Retinal pigment epithelial cell (primary cell): ENCODE measurements around the gene LRRK1.

Source experiments
- DNase-seq: peaks from one replicate; pipeline ENCODE4 v3.0.0-alpha.2; 2010; ENCODE audit warnings: low read depth
- H3K4me3 ChIP-seq: 2 replicates; pipeline ENCODE4 v1.5.1; 2011; ENCODE audit warnings: mild to moderate bottlenecking, low read length, control low read depth, moderate library complexity
- TF ChIP-seq, protein P1 (sequence below): conservative IDR thresholded peaks from 2 replicates; pipeline ENCODE4 v1.5.1; 2011; ENCODE audit warnings: low read depth, low read length, control low read depth, inconsistent platforms

Gene LRRK1

DNA sequence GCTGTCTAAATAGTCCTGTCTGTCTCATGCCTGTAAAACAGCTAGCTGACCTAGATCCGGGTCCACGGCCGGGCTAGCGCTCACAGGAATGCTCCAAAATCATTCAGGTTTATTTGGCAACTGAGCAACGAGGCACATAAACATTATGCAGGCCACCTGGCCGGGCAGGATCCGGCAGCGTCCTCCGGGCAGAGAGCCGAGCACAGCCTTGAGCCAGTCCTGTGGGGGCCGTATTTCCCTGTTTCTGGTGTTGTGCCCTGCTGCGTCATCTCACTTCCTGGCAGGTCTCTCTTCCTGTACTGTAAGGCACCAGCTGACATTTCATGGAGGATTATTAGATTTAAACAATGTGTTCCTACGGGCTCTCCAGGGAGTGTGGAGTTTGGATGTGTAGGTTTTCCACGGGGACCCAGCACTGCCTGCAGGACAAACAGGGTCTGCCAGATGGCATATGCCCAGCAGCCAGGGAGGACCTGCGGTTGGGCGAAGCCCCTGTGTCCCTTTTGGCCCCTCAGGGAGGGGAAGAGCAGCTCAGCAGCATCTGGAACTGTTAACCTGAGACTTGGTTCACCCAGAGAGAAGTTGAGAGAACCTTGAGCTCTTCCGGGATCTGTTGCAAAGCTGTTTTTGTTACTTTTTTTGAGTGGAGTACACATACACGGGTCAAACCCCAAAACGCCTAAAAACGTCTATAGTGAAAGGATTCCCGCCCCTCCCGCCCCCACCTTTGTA is 16.6 kb upstream of the LRRK1 start:
- peak; percentile 78 for DNase-seq
- peak overlapping the region; percentile 2 for H3K4me3 ChIP-seq
- TF ChIP-seq, protein P1, sequence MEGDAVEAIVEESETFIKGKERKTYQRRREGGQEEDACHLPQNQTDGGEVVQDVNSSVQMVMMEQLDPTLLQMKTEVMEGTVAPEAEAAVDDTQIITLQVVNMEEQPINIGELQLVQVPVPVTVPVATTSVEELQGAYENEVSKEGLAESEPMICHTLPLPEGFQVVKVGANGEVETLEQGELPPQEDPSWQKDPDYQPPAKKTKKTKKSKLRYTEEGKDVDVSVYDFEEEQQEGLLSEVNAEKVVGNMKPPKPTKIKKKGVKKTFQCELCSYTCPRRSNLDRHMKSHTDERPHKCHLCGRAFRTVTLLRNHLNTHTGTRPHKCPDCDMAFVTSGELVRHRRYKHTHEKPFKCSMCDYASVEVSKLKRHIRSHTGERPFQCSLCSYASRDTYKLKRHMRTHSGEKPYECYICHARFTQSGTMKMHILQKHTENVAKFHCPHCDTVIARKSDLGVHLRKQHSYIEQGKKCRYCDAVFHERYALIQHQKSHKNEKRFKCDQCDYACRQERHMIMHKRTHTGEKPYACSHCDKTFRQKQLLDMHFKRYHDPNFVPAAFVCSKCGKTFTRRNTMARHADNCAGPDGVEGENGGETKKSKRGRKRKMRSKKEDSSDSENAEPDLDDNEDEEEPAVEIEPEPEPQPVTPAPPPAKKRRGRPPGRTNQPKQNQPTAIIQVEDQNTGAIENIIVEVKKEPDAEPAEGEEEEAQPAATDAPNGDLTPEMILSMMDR, result no peak

DNA sequence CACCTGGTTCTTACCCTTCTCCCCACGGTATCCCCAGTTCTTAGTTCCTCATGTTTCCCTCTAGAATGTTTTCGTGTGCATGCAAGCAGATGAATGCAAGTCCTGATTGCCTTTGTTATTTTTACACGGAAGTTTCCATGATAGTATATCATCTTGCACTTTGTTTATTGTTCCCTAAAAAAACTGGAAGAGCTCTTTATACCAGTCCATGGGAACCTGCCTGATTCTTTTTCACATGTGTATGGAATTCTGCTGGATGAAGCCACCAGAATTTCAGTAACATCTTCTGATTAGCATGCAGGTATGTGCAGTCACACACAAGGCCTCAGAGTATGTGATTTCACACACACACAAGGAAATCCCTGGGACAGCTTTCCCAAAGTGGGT is 16.0 kb upstream of the LRRK1 start:
- H3K4me3 ChIP-seq, result no peak overlapping the region
- no peak for DNase-seq
- TF ChIP-seq, protein P1, result no peak

DNA sequence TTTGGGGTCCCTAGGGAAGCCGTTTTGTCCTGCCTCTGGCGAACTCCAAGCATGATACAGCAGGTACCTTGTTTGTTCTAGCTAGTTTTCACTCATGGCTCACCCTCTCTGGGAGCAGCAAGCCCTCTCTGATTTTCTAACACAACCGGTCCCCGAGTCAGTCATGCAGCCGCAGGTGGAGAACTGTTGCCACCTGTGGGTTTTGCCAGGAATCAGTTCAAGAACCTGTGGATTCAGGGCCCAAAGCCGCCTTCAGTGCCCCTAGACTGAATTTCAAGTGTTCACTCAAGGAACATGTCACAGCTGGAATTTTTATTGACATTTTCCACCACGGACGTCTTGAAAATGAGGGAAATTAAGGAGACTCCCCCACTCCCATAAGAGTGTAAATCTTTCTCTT is 13.3 kb upstream of the LRRK1 start:
- no peak for DNase-seq
- H3K4me3 ChIP-seq, result no peak overlapping the region
- TF ChIP-seq, protein P1, result no peak

DNA sequence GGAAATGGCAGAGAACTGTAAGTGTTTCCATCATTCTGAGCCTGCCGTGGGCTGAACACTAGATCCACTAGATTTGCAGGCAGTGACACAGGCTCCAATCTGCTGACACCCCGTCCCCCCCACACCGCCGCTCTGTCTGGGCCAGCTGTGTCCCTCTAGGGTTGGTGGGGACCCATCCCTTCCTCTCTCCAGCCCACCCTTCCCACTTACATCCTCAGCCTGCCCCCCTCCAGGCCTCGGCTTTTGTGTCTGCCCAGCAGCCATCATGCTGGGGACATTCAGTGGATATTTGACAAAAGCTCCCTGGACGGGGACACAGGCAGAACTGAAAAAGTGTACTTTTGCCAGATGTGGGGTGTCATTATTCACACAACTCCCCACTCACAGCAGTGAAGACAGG is 10.7 kb upstream of the LRRK1 start:
- no peak overlapping the region for H3K4me3 ChIP-seq
- TF ChIP-seq, protein P1, result no peak
- DNase-seq, result no peak

DNA sequence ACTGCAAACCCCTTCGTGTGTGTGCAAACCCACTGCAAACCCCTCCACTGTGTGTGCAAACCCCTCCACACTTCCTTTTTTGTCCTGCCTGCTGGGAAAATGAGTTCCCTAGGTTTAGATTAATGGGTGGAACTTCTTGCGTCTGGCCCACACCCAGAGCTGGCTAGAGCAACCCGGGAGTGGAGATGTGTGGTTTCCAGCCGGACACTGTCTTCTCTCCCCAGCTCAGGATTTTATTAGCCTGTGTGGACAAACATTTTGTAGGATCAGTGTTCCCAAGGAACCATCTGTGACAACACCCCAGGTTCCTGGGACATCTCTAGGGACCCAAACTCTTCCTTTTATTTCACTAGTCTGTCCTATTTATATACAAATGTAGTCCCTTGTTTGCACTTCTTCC is 9.6 kb upstream of the LRRK1 start:
- no peak overlapping the region for H3K4me3 ChIP-seq
- no peak for DNase-seq
- TF ChIP-seq, protein P1, result no peak

DNA sequence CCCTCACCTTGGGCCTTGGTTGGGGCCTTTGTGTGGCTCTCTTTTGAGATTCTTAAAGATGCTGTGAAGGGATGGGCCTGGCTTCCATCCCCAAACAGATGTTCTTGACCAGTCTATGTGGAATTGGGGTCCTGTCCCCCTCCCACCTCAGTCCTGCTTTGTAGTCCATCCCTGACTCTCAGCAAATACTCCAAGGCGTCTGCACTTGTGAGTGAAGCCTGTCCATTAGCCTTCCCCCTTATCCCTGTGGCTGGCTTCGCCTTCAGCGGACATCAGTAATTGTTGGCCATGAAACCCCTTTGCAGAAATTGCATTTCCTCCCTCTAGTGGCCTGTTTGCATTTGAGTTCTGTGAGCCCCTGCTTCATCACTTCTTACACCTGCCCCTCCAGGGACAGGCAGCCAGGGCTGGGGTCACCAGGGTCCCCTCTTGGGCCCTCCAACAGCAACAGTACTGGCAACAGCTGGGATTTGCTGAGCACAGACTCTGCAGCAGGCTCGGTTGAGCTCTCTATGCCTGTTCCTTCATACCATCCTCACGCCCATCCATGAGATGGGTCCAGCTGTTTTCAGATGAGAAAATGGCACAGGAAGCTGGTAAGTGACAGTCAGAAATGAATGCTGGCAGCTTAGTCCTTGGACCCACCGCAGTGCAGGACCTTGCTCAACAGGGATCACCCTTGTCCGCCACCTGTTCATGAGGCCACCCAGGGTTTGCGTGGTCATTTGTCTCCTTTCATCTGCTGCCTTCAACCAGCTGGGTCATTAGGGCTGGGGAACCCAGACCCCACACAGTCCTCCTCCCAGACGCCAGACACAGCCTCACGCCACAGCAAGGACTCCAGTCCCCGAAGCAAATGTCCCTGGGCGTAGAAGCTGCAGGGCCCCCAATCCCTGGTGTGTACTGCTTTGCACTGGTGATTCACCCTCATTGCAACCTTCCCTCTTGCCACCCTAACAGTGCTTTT is 8.9 kb upstream of the LRRK1 start:
- DNase-seq, result no peak
- TF ChIP-seq, protein P1, result peak; percentile 41
- H3K4me3 ChIP-seq, result no peak overlapping the region

DNA sequence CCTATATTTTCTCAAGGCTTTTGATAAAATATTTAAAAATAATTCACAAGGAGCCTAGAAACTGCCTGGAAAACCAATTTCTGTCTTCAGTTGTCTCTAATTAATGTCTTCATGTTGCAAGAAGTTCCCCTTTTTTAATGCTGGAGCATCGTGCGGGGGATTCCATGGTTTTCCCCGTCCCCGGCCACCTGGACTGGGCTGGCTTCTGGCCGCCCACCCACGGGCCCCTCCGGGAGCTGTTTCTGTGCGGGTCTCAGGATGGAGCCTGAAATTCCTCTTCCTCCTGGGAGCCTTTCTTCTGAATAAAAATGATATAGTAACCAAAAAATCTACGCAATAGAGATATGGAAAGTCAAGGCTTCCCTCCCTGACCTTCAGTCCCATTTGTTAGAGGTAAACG is 8.1 kb upstream of the LRRK1 start:
- no peak for DNase-seq
- no peak overlapping the region for H3K4me3 ChIP-seq
- TF ChIP-seq, protein P1, result no peak
